ENCODE data around the gene TBKBP1.

DNA sequence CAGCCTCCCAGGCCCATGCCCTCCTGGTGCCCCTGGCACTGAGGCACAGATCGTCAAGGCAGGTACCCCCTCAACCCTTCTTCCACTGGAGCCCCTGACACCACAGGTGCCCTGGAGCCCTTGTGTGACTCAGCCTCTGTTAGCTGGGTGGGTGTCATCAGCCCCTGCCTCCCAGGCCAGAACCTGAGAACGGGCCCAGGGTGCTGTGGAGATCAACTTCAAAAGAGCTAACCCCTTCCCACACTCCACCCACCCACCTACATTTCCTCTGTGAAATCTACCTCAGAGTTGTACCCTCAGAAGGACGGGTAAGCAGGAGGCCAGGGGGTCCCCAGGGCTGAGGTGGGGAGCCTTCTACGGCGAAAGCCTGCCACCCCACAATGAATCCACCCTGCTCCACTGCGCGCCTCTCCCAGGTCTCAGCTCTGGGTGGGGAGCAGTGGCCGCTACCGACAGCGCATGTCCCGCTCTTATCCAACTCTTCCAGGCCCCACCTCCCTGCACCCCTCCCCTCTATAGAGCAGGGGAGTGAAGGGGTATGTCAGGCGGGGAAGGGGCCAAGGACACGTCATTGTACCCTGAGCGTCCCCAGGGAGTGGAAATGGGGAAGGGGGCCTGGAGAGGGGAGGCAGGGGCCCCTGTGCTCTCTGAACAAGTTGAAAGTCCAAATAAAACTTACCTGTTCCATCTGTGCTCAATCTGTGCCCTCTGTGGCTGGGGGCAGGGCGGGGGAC, 17.6 kb downstream of the TBKBP1 start:
- TF ChIP-seq, protein P1, sequence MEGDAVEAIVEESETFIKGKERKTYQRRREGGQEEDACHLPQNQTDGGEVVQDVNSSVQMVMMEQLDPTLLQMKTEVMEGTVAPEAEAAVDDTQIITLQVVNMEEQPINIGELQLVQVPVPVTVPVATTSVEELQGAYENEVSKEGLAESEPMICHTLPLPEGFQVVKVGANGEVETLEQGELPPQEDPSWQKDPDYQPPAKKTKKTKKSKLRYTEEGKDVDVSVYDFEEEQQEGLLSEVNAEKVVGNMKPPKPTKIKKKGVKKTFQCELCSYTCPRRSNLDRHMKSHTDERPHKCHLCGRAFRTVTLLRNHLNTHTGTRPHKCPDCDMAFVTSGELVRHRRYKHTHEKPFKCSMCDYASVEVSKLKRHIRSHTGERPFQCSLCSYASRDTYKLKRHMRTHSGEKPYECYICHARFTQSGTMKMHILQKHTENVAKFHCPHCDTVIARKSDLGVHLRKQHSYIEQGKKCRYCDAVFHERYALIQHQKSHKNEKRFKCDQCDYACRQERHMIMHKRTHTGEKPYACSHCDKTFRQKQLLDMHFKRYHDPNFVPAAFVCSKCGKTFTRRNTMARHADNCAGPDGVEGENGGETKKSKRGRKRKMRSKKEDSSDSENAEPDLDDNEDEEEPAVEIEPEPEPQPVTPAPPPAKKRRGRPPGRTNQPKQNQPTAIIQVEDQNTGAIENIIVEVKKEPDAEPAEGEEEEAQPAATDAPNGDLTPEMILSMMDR (conservative IDR thresholded peaks at IDR 0.05), result no peak
- TF ChIP-seq EZH2 (IDR thresholded peaks at IDR 0.05; ENCODE audit: low read depth), result no peak

Measured in PC-9 (cell line).